ENCODE results near the gene BCAS4. TPM values are rescaled to one million over a fixed set of nuclear protein-coding genes. Genes with fewer than 3 reads are reported as not detected.

The BCAS4 gene
- total RNA-seq, 1 donor from 2014 or later: 15.7 TPM

DNA sequence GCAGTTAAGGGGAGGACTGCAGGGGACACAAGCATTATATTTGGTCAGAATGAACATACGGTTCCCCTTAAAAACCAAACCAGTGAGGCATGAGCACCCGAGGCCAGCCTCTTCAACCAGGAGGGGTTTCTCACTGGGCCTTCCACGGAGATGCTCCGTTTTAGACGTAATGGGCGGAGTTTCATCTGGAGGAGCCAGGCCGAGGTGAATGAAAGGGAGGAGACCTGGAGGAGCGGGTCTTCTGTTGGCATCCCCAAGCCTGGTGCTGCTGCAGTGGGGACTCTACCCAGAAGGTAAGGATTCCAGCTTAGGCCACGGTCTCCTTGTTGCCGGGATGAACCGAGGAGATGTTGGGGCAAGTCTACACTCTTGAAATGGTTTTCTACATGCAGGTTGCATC, 89.0 kb downstream of the BCAS4 start:
- no peak overlapping the region for H3K4me3 ChIP-seq (ENCODE audit: low read depth, low read length)
- DNase-seq (ENCODE audit: low read depth): no peak
- TF ChIP-seq, protein P1, sequence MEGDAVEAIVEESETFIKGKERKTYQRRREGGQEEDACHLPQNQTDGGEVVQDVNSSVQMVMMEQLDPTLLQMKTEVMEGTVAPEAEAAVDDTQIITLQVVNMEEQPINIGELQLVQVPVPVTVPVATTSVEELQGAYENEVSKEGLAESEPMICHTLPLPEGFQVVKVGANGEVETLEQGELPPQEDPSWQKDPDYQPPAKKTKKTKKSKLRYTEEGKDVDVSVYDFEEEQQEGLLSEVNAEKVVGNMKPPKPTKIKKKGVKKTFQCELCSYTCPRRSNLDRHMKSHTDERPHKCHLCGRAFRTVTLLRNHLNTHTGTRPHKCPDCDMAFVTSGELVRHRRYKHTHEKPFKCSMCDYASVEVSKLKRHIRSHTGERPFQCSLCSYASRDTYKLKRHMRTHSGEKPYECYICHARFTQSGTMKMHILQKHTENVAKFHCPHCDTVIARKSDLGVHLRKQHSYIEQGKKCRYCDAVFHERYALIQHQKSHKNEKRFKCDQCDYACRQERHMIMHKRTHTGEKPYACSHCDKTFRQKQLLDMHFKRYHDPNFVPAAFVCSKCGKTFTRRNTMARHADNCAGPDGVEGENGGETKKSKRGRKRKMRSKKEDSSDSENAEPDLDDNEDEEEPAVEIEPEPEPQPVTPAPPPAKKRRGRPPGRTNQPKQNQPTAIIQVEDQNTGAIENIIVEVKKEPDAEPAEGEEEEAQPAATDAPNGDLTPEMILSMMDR (conservative IDR thresholded peaks at IDR 0.05; ENCODE audit: low read depth, low read length): no peak

DNA sequence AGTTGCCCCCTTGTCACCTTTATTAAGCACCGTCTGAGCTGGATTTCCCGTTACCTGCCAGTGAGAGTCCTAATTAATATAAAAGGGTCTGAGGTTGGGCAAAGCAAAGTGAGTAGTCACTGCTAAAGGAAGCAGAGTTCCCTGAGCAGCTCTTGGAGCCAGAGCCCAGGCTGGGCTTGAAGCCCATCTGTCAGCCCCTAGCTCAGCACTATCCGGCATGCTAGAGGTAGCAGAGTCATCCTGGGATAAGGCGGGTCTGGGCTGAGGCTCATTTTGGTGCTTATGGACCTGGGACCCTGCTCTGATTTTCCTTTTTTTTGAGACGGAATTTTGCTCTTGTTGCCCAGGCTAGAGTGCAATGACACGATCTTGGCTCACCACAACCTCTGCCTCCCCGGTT, 90.2 kb downstream of the BCAS4 start:
- TF ChIP-seq, protein P1 (conservative IDR thresholded peaks at IDR 0.05; ENCODE audit: low read depth, low read length): no peak
- H3K4me3 ChIP-seq (ENCODE audit: low read depth, low read length): no peak overlapping the region
- no peak for DNase-seq (ENCODE audit: low read depth)

DNA sequence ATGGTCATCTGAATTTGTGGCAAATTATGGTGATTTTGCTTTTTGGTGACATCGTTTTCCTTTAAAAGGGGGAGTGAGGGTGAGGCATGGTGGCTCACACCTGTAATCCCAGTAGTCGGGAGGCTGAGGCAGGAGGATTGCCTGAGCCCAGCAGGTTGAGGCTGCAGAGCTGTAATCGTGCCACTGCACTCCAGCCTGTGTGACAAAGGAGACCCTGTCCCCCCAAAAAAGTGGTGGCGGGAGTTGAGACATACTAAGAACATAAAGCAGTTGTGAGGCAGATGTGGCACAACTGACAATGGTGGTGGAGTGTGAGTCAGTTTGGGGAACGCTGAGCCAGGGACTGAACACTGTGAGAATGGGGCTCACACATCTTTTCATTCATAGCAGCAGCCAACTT, 90.9 kb downstream of the BCAS4 start:
- no peak for DNase-seq (ENCODE audit: low read depth)
- no peak overlapping the region for H3K4me3 ChIP-seq (ENCODE audit: low read depth, low read length)
- TF ChIP-seq, protein P1 (conservative IDR thresholded peaks at IDR 0.05; ENCODE audit: low read depth, low read length): no peak

DNA sequence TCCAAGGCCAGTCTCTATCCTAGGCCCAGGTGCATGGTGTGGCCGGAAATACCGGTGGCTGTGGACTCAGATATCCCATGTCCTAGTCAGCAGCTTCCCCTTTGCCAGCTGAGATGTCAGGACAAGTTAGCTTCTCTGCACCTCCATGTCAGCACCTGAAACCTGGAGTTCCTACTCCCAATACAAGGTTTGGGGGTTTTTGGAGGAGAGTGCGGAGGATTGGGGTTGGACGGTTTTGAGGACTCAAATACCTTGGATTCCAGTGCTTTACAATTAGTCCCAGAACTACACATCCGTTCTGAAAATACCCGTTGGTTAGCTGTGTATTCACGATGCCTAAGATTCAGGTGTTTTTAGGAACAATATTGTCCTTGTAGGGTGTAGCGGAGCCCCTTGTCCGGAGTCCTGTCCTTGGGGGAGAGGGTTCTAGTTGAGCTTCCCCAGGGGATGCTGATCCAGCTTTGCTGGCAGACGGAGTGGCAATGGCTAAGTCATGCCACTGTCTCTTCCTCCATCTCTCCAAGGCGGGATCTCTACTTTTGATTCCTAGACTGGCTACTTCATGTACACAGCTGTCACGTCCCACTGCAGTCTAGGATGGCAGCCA, 91.4 kb downstream of the BCAS4 start:
- DNase-seq (ENCODE audit: low read depth): no peak
- TF ChIP-seq, protein P1 (conservative IDR thresholded peaks at IDR 0.05; ENCODE audit: low read depth, low read length): no peak
- no peak overlapping the region for H3K4me3 ChIP-seq (ENCODE audit: low read depth, low read length)

DNA sequence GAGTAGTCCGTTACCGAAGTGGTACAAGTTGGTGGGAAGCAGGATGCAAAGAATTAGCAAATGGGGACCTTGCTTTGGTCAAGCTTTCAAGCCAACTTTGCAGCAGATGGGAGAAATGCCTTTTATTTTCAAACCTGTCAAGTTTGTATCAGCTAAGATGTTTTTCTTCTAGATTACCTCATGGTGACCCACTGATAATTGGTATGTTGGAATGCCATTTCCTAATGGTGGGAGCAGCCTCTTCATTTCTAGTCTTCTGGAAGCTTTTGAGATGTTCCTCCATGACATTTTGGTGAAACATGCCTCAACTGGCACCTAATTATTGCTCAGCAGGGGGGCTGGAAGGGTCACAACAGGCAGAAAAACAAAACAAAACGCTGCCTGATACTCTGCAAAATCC, 92.7 kb downstream of the BCAS4 start:
- H3K4me3 ChIP-seq (ENCODE audit: low read depth, low read length): no peak overlapping the region
- TF ChIP-seq, protein P1 (conservative IDR thresholded peaks at IDR 0.05; ENCODE audit: low read depth, low read length): no peak
- DNase-seq (ENCODE audit: low read depth): no peak

DNA sequence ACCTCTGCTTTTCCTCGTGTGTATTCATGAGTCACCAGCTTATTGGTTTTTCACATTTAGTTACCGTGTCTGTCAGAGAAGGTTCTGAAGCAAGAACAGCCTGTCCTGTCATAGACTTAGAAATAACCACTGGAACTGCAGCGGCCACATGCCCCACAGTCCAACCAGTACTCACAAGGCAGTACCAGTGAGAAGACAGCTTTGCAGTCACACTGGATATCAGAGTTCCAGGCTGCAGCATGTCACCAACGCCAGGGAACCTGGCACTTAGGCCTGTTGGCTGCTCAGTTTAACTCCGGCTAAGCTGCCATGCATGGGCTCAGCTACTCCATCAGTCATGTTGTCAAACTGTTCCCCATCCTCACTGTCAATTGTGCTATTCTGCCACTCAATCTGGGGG, 96.3 kb downstream of the BCAS4 start:
- no peak for DNase-seq (ENCODE audit: low read depth)
- TF ChIP-seq, protein P1 (conservative IDR thresholded peaks at IDR 0.05; ENCODE audit: low read depth, low read length): no peak
- no peak overlapping the region for H3K4me3 ChIP-seq (ENCODE audit: low read depth, low read length)

DNA sequence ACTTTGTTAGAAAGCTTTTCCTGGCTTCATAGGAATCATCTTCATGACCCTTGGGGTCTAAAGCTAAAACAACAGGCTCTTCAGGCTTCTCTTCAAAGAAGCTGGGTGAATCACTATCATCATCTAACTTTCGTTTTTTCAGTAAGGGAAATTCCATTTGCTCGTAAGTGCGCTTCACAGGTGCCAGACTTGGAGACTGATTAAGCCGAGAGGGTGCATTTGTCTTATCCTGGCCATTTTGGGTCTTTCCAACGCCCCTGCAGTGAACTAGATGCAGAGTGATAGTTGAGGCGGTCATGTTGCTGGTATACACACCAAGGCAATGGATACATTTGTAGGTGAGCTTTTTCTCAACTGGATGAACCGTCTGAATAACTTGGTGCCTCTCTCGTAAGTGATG, 97.5 kb downstream of the BCAS4 start:
- DNase-seq (ENCODE audit: low read depth): no peak
- TF ChIP-seq, protein P1 (conservative IDR thresholded peaks at IDR 0.05; ENCODE audit: low read depth, low read length): no peak
- H3K4me3 ChIP-seq (ENCODE audit: low read depth, low read length): no peak overlapping the region

All from epithelial cell of proximal tubule (primary cell).